ENCODE data around the gene GPC3. TPM values are rescaled to one million over a fixed set of nuclear protein-coding genes. Genes with fewer than 3 reads are reported as not detected.

Gene GPC3
- total RNA-seq, 1 donor = not detected

- H3K4me3 ChIP-seq (ENCODE audit: low read depth, low read length) = no peak overlapping the region
- no peak for TF ChIP-seq CTCF (IDR thresholded peaks at IDR 0.05; ENCODE audit: insufficient read depth, low read length)
- no peak for DNase-seq (ENCODE audit: low read depth)
These were observed 26.3 kb downstream of the GPC3 start for GRCh38 chrX:133958997-133959688.

GRCh38 chrX:133956570-133957340 is 28.6 kb downstream of the GPC3 start:
- TF ChIP-seq CTCF (IDR thresholded peaks at IDR 0.05; ENCODE audit: insufficient read depth, low read length) = no peak

DNA sequence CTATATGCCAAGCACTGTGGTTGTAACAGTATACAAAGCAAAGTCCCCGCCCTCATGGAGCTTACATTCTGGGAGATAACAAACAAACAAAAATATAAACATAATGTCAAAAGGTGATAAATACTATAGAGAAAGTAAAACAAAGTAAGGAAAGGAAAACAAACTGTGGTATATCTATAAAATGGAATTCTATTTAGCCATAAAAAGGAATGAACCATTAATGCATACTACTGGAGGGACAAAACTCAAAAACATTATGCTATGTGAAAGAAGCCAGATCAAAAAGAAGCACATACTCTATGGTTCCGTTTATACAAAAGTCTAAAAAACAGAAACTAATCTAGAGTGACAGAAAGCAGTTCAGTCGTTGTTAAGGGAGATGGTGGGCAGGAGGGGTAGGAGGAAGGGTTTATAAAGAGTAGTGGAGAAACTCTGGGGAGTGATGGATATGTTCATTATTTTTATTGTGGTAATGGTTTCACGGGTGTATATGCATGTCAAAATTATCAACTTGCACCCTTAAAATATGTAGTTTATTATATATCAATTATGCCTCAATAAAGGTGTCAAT is 31.5 kb downstream of the GPC3 start:
- H3K4me3 ChIP-seq (ENCODE audit: low read depth, low read length) = no peak overlapping the region
- no peak for TF ChIP-seq CTCF (IDR thresholded peaks at IDR 0.05; ENCODE audit: insufficient read depth, low read length)
- no peak for DNase-seq (ENCODE audit: low read depth)

More at GRCh38 chrX:133956570-133957340, 28.6 kb downstream of the GPC3 start:
- DNase-seq (ENCODE audit: low read depth) = no peak
- no peak overlapping the region for H3K4me3 ChIP-seq (ENCODE audit: low read depth, low read length)

- no peak for DNase-seq (ENCODE audit: low read depth)
- no peak overlapping the region for H3K4me3 ChIP-seq (ENCODE audit: low read depth, low read length)
- TF ChIP-seq CTCF (IDR thresholded peaks at IDR 0.05; ENCODE audit: insufficient read depth, low read length) = no peak
These were observed 32.3 kb downstream of the GPC3 start for GRCh38 chrX:133953078-133953477.

DNA sequence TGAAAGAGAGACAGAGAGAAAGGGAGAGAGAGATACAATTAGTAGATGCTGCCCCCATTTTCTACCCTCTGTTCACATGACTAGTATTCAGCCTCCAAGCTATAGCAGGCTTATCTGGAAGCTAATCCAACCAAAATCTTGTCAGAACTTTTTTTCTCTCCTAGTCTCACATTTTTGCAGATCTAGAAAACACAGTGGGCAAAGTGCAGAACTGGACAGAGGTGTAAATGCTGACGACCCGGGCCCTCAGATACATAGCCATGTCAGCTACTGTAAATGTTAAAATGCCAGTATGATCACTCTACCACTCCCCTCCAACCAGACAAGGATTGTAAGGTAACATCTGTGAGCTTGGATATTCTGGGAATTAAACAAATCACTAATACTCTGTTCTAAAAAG is 34.3 kb downstream of the GPC3 start:
- DNase-seq (ENCODE audit: low read depth) = no peak
- no peak overlapping the region for H3K4me3 ChIP-seq (ENCODE audit: low read depth, low read length)
- no peak for TF ChIP-seq CTCF (IDR thresholded peaks at IDR 0.05; ENCODE audit: insufficient read depth, low read length)

DNA sequence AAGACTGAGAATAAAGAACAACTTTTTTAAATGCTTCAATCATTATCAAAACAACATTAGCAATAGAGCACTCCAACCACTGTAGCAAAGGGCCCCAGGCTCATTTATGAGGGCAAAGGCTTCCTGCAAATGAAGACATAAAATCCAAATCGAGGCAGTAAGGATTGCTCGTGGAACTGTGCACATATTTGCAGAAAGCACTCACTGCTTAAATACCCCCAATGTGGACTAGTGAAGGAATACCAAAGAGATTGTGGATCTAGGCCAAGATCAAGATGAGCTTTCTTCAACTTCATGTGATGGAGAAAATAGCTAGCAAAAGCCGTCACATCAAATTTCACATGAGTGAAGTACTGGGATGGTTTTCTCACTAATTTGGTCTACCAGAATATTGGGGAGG is 35.2 kb downstream of the GPC3 start:
- no peak overlapping the region for H3K4me3 ChIP-seq (ENCODE audit: low read depth, low read length)
- no peak for TF ChIP-seq CTCF (IDR thresholded peaks at IDR 0.05; ENCODE audit: insufficient read depth, low read length)
- DNase-seq (ENCODE audit: low read depth) = no peak

All from fibroblast of the aortic adventitia (primary cell).